BJ (cell line): Measurements from ENCODE around the gene SLC26A6. TPM values are rescaled to one million over a fixed set of nuclear protein-coding genes. Genes with fewer than 3 reads are reported as not detected.

ENCODE experiments used
- CTCF ChIA-PET: fragments of 350-600 bp; formaldehyde crosslinking; extraction: SDS; loops from one replicate; lab custom pipeline; 2021; ENCODE audit warnings: antibody characterized with exemption, inconsistent platforms; lab: Yijun Ruan, JAX
- POLR2A ChIA-PET: fragments of 300-600 bp; sonication (Branson Sonifier 250); formaldehyde crosslinking; extraction: SDS; loops from one replicate; lab custom pipeline; 2021; ENCODE audit warnings: antibody characterized with exemption; lab: Charles Lee
- DNase-seq: peaks from one replicate; pipeline ENCODE4 v3.0.0-alpha.2; 2011; ENCODE audit warnings: low read depth
- H3K27me3 ChIP-seq: 2 replicates; pipeline ENCODE4 v1.6.0; 2011; ENCODE audit warnings: low read length; ENCODE audit not compliant: control insufficient read depth, insufficient read depth
- H3K36me3 ChIP-seq: 2 replicates; pipeline ENCODE4 v1.5.1; 2011; ENCODE audit warnings: low read length; ENCODE audit not compliant: control insufficient read depth, insufficient read depth
- H3K4me3 ChIP-seq: 2 replicates; pipeline ENCODE4 v1.5.1; 2011; ENCODE audit warnings: low read depth, mild to moderate bottlenecking, control low read depth, low read length
- CTCF ChIP-seq: IDR thresholded peaks from 2 replicates; pipeline ENCODE4 v1.5.1; 2011; ENCODE audit warnings: low read depth, mild to moderate bottlenecking, control low read depth, inconsistent platforms, low read length, moderate library complexity; ENCODE audit not compliant: insufficient read depth
- polyA plus RNA-seq: library from polyadenylated mRNA; depleted of rRNA; stranded (reverse); fragments of >200 nt; gene quantifications from 2 replicates; pipeline ENCODE4 v1.2.3, GENCODE V29; 2011

The SLC26A6 gene
- polyA plus RNA-seq, 1 experiment: 45.8 TPM

- no peak for TF ChIP-seq CTCF
- ChIA-PET CTCF (interaction anchor here (1.1 kb wide), 1 partner anchor 25 kb away, joined by 3 read pairs; no protein-coding TSS in a partner anchor), POLR2A (no interaction called here)
- no peak overlapping the region for H3K4me3 ChIP-seq
- H3K36me3 ChIP-seq: peaks cover 37% of the 10 kb centered on the region
- no peak for DNase-seq
- no peaks in the 10 kb centered on the region for H3K27me3 ChIP-seq
Observed at GRCh38 chr3:48681974-48682610, 46.8 kb upstream of the SLC26A6 start.

- ChIA-PET CTCF (interaction anchor here (0.9 to 1.1 kb wide), 2 partner anchors 15 to 26 kb away, joined by 3 read pairs; no protein-coding TSS in a partner anchor), POLR2A (no interaction called here)
- Histone ChIP-seq H3K4me3 (no peak overlapping the region), H3K27me3 (no peaks in the 10 kb centered on the region), H3K36me3 (peaks cover 36% of the 10 kb centered on the region)
- no peak for DNase-seq
- no peak for TF ChIP-seq CTCF
Observed at GRCh38 chr3:48681541-48681880, 46.2 kb upstream of the SLC26A6 start.

- Histone ChIP-seq H3K27me3 (no peaks in the 10 kb centered on the region), H3K36me3 (peaks cover 40% of the 10 kb centered on the region), H3K4me3 (no peak overlapping the region)
- ChIA-PET POLR2A (no interaction called here), CTCF (interaction anchor here (0.9 kb wide), 1 partner anchor 14 kb away, joined by 3 read pairs; no protein-coding TSS in a partner anchor)
- TF ChIP-seq CTCF: no peak
- no peak for DNase-seq
Observed at GRCh38 chr3:48680811-48681540, 45.7 kb upstream of the SLC26A6 start.

- CTCF ChIA-PET: interaction anchor here (1.0 to 3.0 kb wide), 2 partner anchors 15 to 70 kb away, joined by 3 to 10 read pairs; partner anchors contain the start of gene UQCRC1
- peaks cover 41% of the 10 kb centered on the region for H3K36me3 ChIP-seq
- POLR2A ChIA-PET: no interaction called here
- no peaks in the 10 kb centered on the region for H3K27me3 ChIP-seq
- no peak for TF ChIP-seq CTCF
- H3K4me3 ChIP-seq: no peak overlapping the region
- no peak for DNase-seq
Observed at GRCh38 chr3:48679411-48680391, 44.4 kb upstream of the SLC26A6 start.
